Measurements from ENCODE around the gene TFF1. TPM values are rescaled to one million over a fixed set of nuclear protein-coding genes. Genes with fewer than 3 reads are reported as not detected.

The TFF1 gene
- total RNA-seq, 1 experiment from 2014 or later: 2.2 TPM

- no peaks in the 10 kb centered on the region for H3K79me2 ChIP-seq (ENCODE audit: low read depth)
- no peak for TF ChIP-seq CTCF (conservative IDR thresholded peaks at IDR 0.05)
- no peak for TF ChIP-seq EZH2 (IDR thresholded peaks at IDR 0.05; ENCODE audit: low read depth)
- no peaks in the 10 kb centered on the region for H3K36me3 ChIP-seq (ENCODE audit: low read depth)
- peaks cover 31% of the 10 kb centered on the region for H3K4me1 ChIP-seq (replicated peaks; ENCODE audit: insufficient read depth)
- ChIA-PET POLR2A (ENCODE audit: unreplicated experiment) (no interaction called here), CTCF (no interaction called here)
- no peak overlapping the region for H2AFZ ChIP-seq
- no peak overlapping the region for H3K4me3 ChIP-seq
- no peak for DNase-seq
- intact Hi-C loops (cut with micrococcal nuclease; ENCODE audit: unreplicated experiment): no loop called here
- no peaks in the 10 kb centered on the region for H3K9me3 ChIP-seq (ENCODE audit: insufficient read depth, low read depth)
- no peaks in the 10 kb centered on the region for H4K20me1 ChIP-seq (ENCODE audit: insufficient read depth)
- H3K27ac ChIP-seq: no peak overlapping the region
- H3K4me2 ChIP-seq: no peak overlapping the region
- BruUV-seq (replicated peaks): no TSS peak
- no peaks in the 10 kb centered on the region for H3F3A ChIP-seq (ENCODE audit: insufficient read depth, low read depth)
- H3K9me2 ChIP-seq (ENCODE audit: insufficient read depth): no peaks in the 10 kb centered on the region
- H3K27me3 ChIP-seq (ENCODE audit: insufficient read depth, low read depth): no peaks in the 10 kb centered on the region
Observed at GRCh38 chr21:42393443-42393950, 27.2 kb upstream of the TFF1 start.

- H3K9me2 ChIP-seq (ENCODE audit: insufficient read depth): no peaks in the 10 kb centered on the region
- DNase-seq: no peak
- H4K20me1 ChIP-seq (ENCODE audit: insufficient read depth): no peaks in the 10 kb centered on the region
- ChIA-PET POLR2A (ENCODE audit: unreplicated experiment) (no interaction called here), CTCF (no interaction called here)
- intact Hi-C loops (cut with micrococcal nuclease; ENCODE audit: unreplicated experiment): no loop called here
- peaks cover 31% of the 10 kb centered on the region for H3K4me1 ChIP-seq (replicated peaks; ENCODE audit: insufficient read depth)
- no peaks in the 10 kb centered on the region for H3K27me3 ChIP-seq (ENCODE audit: insufficient read depth, low read depth)
- H3K36me3 ChIP-seq (ENCODE audit: low read depth): no peaks in the 10 kb centered on the region
- no peaks in the 10 kb centered on the region for H3K9me3 ChIP-seq (ENCODE audit: insufficient read depth, low read depth)
- H3K4me3 ChIP-seq: no peak overlapping the region
- no peak overlapping the region for H2AFZ ChIP-seq
- no peak overlapping the region for H3K4me2 ChIP-seq
- no TSS peak for BruUV-seq (replicated peaks)
- no peaks in the 10 kb centered on the region for H3F3A ChIP-seq (ENCODE audit: insufficient read depth, low read depth)
- H3K27ac ChIP-seq: no peak overlapping the region
- H3K79me2 ChIP-seq (ENCODE audit: low read depth): no peaks in the 10 kb centered on the region
- TF ChIP-seq EZH2 (IDR thresholded peaks at IDR 0.05; ENCODE audit: low read depth) (no peak), CTCF (conservative IDR thresholded peaks at IDR 0.05) (no peak)
Observed at GRCh38 chr21:42392731-42393442, 26.6 kb upstream of the TFF1 start.

- H3K4me3 ChIP-seq: no peak overlapping the region
- ChIA-PET CTCF (no interaction called here), POLR2A (ENCODE audit: unreplicated experiment) (no interaction called here)
- no peaks in the 10 kb centered on the region for H3F3A ChIP-seq (ENCODE audit: insufficient read depth, low read depth)
- H3K79me2 ChIP-seq (ENCODE audit: low read depth): no peaks in the 10 kb centered on the region
- no peaks in the 10 kb centered on the region for H3K9me3 ChIP-seq (ENCODE audit: insufficient read depth, low read depth)
- no peak overlapping the region for H3K4me2 ChIP-seq
- no peak for DNase-seq
- H2AFZ ChIP-seq: no peak overlapping the region
- intact Hi-C loops (cut with micrococcal nuclease; ENCODE audit: unreplicated experiment): no loop called here
- H3K9me2 ChIP-seq (ENCODE audit: insufficient read depth): no peaks in the 10 kb centered on the region
- no peaks in the 10 kb centered on the region for H3K27me3 ChIP-seq (ENCODE audit: insufficient read depth, low read depth)
- BruUV-seq (replicated peaks): no TSS peak
- H3K36me3 ChIP-seq (ENCODE audit: low read depth): no peaks in the 10 kb centered on the region
- no peak overlapping the region for H3K27ac ChIP-seq
- peaks cover 27% of the 10 kb centered on the region for H3K4me1 ChIP-seq (replicated peaks; ENCODE audit: insufficient read depth)
- no peaks in the 10 kb centered on the region for H4K20me1 ChIP-seq (ENCODE audit: insufficient read depth)
- no peak for TF ChIP-seq CTCF (conservative IDR thresholded peaks at IDR 0.05)
- TF ChIP-seq EZH2 (IDR thresholded peaks at IDR 0.05; ENCODE audit: low read depth): no peak
Observed at GRCh38 chr21:42391297-42391696, 25.0 kb upstream of the TFF1 start.
